Measurements from ENCODE around the gene PRKN.

PRKN gene

DNA sequence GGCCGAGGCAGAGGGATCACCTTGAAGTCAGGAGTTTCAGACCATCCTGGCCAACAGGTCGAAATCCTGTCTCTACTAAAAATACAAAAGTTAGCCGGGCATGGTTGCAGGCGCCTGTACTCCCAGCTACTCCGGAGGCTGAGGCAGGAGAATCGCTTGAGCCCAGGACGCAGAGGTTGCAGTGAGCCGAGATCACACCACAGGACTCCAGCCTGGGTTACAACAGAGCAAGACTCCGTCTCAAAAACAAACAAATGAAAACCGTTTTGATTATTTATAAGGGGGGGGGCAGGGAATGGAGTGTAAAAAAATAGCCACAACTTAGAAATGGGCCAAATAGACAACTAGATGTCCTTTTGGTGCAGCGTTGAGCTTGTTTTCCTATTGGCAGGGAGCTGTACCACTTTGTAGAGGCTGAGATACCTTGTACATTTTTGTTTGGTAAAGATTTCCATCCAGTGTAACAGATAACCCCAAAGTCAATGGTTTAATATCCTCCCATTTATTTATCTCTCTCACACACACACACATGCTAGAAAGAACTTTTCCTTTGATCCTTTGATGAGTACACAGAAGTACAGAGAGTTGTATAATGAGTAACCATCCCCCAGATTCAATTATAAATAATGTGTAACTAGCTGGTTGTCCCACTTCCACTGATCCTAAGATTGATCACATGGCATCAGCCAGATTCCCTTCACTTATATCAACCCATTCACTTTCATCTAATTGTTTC, 477.5 kb downstream of the PRKN start:
- DNase-seq (ENCODE audit: insufficient read length, low spot score) (no peak), FAIRE-seq (no peak)
- TF ChIP-seq POLR2A (IDR thresholded peaks at IDR 0.05; ENCODE audit: low read depth, low read length) = no peak

DNA sequence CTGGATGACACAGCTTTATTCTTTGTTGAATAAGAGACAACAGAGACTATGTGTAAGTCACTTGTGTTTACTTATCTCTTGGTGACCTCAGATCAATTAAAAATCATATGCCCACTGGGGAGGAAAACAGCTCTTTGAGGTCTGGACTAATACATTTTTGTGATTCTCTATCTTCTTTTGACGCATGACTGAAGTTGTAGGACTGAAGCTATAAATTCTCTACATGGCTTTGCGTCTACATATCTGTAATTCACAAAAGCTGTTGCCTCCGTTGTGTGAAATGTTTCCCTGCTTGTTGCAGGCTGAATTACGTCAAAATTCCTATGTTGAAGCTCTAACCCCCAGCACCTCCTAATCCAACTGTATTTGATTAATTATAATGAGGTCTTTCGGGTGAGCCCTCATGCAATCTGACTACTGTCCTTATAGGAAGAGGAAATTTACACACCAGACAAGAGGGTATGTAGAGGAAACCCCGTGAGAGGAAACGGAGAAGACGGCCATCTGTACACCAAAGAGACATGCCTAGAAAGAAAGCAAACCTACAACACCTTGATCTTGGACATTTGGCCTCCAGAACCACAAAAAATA, 481.6 kb downstream of the PRKN start:
- DNase-seq (ENCODE audit: insufficient read length, low spot score) (no peak), FAIRE-seq (no peak)
- TF ChIP-seq POLR2A (IDR thresholded peaks at IDR 0.05; ENCODE audit: low read depth, low read length) = no peak

DNA sequence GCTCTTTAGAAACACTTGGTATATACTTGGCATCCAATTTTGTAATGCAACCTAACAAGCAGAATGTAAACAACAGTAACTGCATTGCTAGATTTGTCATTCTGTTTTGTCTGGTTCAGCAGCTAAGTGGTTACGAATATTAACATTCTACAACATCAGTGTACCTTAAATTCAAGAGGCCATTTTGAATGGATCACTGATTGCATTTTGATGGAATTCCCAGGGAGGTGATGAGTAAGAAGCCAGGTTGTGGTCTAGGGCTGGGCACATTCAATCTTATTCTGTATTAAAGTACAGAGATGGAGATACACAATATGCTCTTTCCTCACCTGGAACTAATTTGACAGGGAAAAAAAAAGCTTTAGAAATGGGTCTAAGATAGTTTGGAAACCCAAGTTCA, 483.5 kb downstream of the PRKN start:
- DNase-seq (ENCODE audit: insufficient read length, low spot score) (no peak), FAIRE-seq (no peak)
- no peak for TF ChIP-seq POLR2A (IDR thresholded peaks at IDR 0.05; ENCODE audit: low read depth, low read length)

DNA sequence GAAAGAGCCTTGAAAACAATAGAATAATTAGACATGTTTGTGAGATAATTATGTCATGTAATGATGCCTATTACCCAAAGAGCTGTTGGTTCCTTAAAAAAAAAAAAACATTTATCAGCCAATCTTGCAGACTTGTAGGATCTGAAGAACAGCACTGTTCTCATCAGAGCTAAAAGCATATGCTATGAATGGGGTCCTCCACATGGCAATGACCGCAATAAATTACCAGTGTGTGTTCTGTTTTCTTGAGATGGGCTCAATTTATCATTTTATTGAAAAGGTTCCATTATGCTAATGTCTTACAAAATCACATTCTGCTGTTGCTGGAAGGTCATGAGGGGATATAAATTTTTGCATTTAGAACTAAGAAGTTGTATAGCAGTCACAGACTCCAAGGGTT, 484.7 kb downstream of the PRKN start:
- DNase-seq (ENCODE audit: insufficient read length, low spot score) (no peak), FAIRE-seq (no peak)
- no peak for TF ChIP-seq POLR2A (IDR thresholded peaks at IDR 0.05; ENCODE audit: low read depth, low read length)

DNA sequence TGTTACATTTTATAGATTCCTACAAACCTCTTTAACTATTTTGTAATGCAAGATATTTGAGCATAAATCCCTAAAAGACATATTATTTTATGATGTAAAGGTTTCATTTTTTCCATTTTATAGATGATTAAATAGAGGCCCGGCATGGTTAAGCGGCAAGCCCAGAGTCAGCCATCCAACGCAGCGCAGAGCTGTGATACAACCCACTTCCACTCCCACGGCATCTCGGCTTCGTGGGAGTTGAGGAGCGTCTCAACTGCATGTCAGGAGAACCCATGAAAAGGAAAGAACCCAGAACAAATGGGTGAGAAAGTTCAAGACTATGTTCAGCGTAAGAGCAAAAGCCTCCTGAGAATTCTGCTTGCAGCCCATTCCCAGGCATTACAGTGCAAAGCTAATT, 488.2 kb downstream of the PRKN start:
- DNase-seq (ENCODE audit: insufficient read length, low spot score) = no peak
- TF ChIP-seq POLR2A (IDR thresholded peaks at IDR 0.05; ENCODE audit: low read depth, low read length) = no peak
- FAIRE-seq = no peak

DNA sequence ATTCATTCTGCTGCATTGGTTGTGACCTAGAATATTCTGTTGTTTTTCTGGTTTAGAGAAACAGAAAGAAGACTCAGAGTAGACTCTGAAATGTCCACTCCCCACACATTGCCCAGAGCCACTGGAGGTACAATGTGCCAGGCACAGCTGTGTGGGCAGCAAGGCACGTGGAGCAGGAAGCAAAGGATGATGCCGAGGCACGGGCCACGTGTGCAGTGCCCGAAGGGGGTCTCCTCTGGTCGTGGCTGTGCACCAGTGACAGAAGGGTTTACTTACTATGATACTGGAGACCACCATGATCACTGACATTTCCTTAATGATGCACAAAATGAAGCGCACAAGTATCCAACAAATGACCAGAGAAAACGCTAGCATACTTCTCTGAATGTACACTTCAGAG, 488.9 kb downstream of the PRKN start:
- no peak for TF ChIP-seq POLR2A (IDR thresholded peaks at IDR 0.05; ENCODE audit: low read depth, low read length)
- DNase-seq (ENCODE audit: insufficient read length, low spot score) (no peak), FAIRE-seq (no peak)

DNA sequence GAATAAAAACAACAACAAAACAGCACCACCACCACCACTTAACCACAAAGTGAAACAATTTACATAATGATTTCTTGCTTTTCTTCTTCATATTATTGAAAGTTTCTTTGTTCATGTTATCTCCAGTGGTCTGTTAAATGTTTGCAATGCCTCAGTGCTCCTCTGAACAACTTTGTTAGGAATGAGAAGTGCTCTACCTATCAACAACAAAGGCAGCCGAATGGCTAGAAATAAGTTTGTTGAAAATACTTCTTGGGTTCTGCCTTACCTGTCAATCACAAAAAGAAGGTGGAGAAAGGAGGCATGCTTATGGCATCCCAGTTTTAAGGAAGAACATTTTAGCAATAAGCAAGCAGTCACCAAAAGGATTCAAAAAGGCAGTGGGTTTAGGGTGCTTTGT, 490.2 kb downstream of the PRKN start:
- no peak for DNase-seq (ENCODE audit: insufficient read length, low spot score)
- no peak for FAIRE-seq
- TF ChIP-seq POLR2A (IDR thresholded peaks at IDR 0.05; ENCODE audit: low read depth, low read length) = no peak

DNA sequence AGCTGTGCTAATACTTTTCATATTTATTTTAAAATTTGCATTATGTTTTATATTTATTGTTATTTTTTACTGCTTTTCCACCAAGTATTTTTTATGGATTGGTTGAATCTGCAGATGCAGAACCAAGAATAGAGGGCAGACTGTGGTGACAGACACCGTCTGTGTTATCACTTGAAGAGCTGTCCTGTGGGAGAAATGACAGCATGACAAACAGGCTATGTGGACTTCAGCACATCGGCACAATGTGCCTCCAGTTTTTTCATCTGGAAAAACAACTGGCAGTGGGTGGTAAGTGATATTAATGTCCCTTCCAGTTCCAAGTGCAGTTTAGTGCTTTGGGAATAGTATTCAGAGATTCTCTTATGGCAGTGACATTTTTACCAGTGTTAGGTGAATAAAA, 492.9 kb downstream of the PRKN start:
- DNase-seq (ENCODE audit: insufficient read length, low spot score) = no peak
- TF ChIP-seq POLR2A (IDR thresholded peaks at IDR 0.05; ENCODE audit: low read depth, low read length) = no peak
- no peak for FAIRE-seq

DNA sequence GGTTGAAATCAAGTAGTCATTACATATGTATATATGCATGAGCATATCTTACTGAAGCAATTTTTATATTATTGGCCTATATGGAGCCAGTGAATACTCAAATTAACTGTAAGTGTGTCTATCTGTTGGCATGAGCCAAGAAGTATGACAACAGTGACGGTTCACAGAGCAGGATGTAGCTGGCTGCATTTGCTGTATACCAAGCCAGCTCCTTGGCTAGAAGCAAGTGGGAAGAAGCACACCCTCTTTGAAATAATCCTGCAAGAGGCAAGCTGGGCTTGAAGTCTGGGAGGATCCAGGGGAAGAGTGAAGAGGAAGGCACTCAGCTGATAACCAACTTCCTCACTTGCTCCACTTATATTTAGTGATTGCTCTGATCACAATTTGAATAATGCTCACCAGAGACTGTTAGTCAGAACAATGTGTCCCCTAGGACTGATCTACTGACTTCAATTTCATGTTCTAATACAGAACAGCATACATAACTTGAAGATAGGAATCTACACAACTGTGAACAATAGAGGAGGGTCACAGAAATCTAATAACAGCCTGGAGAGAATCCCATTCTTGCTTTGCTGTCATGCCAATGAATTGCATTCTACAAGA, 497.3 kb downstream of the PRKN start:
- FAIRE-seq = no peak

DNA sequence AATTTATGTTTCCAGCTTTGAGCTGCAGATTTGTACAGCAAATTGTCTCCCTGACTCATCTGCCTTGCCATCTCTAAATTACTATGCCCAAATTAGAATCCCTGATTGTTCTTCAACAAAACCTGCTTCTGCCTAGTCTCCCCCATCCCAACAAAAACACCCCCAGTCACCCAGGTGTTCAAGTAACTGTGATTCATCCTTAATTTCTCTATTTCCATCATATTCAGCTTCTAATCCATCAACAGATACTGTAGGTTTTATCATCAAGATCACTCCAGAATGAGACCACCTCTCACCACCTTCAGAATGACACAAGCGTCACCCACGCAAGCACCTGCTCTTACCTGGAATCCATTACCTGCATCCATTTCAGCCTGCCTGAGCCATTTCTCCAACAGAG, 498.5 kb downstream of the PRKN start:
- FAIRE-seq = no peak
- DNase-seq (ENCODE audit: insufficient read length, low spot score) = no peak
- no peak for TF ChIP-seq POLR2A (IDR thresholded peaks at IDR 0.05; ENCODE audit: low read depth, low read length)

More for the DNA sequence above, 497.3 kb downstream of the PRKN start:
- TF ChIP-seq POLR2A (IDR thresholded peaks at IDR 0.05; ENCODE audit: low read depth, low read length) = no peak
- no peak for DNase-seq (ENCODE audit: insufficient read length, low spot score)

DNA sequence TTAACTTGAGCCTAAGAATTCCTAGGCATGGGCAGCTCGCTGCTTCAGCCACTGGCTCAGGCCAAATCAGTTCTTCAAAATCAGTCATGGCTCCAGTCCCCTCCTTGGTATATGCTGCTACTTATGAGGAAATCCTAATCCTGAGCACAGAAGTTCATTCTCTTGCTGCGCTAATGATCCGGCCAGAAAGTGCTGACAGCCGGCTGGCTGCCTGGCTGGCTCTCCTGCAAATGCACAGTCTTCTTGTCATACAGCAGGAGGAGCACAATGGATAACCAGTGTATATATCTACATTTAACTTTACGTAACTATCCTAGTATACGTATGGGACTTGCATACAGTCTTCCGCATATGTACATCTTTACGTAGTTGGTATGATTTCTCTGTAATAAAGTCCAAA, 500.8 kb downstream of the PRKN start:
- TF ChIP-seq POLR2A (IDR thresholded peaks at IDR 0.05; ENCODE audit: low read depth, low read length) = no peak
- FAIRE-seq = no peak

DNA sequence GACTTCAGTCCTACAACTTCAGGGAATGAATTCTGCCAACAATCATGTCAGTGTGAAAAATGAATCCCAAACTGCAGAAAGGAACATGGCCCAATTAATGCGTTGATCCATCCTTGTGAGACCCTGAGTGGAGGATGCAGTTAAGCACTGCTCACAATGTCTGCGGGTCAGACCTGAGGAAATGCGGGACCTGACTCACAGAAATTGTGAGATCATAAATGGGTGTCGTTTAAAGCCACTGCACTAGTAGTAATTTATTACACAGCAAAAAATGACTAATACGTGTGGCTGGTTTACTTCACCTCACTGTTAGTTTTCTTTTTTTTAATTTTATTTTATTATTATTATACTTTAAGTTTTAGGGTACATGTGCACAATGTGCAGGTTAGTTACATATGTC, 505.0 kb downstream of the PRKN start:
- no peak for FAIRE-seq

More for the DNA sequence above, 500.8 kb downstream of the PRKN start:
- no peak for DNase-seq (ENCODE audit: insufficient read length, low spot score)

DNA sequence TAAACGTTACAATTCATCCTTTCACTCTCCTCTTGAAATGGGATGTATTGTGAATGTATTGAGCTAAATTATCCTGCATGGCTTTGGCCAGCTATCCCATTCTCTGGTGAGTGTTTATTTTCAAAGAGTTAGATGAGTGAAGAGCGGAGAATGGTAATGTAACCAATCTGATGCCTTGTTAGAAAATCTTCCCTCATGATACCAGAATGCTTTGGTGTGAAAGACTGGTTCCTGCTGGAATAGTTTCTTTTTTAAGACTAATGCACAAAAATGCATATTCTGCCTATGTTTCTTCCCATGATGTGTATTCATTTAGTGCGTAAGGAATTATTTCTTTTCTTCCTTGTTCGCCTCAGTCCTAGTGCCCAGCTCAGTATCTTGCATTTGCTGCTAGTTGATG, 506.7 kb downstream of the PRKN start:
- TF ChIP-seq POLR2A (IDR thresholded peaks at IDR 0.05; ENCODE audit: low read depth, low read length) = no peak
- DNase-seq (ENCODE audit: insufficient read length, low spot score) = no peak
- no peak for FAIRE-seq

More for the DNA sequence above, 505.0 kb downstream of the PRKN start:
- TF ChIP-seq POLR2A (IDR thresholded peaks at IDR 0.05; ENCODE audit: low read depth, low read length) = no peak
- DNase-seq (ENCODE audit: insufficient read length, low spot score) = no peak

DNA sequence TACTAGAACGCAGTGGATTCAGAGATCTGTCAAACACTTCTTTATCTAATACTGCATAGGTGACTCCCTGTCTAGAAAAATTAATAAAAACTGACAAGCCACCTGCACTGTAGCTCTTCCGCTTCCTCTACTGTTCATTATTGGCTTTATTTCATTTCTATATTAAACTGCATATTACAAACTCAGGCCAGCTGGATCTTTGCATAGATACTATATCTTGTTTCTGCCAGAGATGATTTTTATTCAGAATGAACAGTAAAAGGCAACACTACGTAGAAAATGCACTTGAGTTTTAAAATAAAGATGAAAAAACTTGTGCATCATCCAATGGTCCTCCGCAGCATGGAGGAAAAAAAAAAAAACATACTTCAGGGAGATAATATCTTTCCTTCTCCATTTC, 508.3 kb downstream of the PRKN start:
- DNase-seq (ENCODE audit: insufficient read length, low spot score) (no peak), FAIRE-seq (no peak)
- no peak for TF ChIP-seq POLR2A (IDR thresholded peaks at IDR 0.05; ENCODE audit: low read depth, low read length)
